ENCODE measurements around the gene RAC2.

The RAC2 gene

GRCh38 chr22:37225481-37225880 lies 18.6 kb downstream of the RAC2 start:
- DNase-seq (ENCODE audit: extremely low read depth, low read depth) = no peak
- TF ChIP-seq, protein P1, sequence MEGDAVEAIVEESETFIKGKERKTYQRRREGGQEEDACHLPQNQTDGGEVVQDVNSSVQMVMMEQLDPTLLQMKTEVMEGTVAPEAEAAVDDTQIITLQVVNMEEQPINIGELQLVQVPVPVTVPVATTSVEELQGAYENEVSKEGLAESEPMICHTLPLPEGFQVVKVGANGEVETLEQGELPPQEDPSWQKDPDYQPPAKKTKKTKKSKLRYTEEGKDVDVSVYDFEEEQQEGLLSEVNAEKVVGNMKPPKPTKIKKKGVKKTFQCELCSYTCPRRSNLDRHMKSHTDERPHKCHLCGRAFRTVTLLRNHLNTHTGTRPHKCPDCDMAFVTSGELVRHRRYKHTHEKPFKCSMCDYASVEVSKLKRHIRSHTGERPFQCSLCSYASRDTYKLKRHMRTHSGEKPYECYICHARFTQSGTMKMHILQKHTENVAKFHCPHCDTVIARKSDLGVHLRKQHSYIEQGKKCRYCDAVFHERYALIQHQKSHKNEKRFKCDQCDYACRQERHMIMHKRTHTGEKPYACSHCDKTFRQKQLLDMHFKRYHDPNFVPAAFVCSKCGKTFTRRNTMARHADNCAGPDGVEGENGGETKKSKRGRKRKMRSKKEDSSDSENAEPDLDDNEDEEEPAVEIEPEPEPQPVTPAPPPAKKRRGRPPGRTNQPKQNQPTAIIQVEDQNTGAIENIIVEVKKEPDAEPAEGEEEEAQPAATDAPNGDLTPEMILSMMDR (IDR thresholded peaks at IDR 0.05; ENCODE audit: low read depth, low read length, missing control alignments) = peak; percentile 20

GRCh38 chr22:37224757-37225420 lies 19.2 kb downstream of the RAC2 start:
- DNase-seq (ENCODE audit: extremely low read depth, low read depth) = no peak
- TF ChIP-seq, protein P1 (IDR thresholded peaks at IDR 0.05; ENCODE audit: low read depth, low read length, missing control alignments) = no peak
- no peak overlapping the region for H3K4me3 ChIP-seq (replicated peaks; ENCODE audit: low read depth, low read length)

More at GRCh38 chr22:37225481-37225880, 18.6 kb downstream of the RAC2 start:
- no peak overlapping the region for H3K4me3 ChIP-seq (replicated peaks; ENCODE audit: low read depth, low read length)

GRCh38 chr22:37223965-37224551 lies 20.0 kb downstream of the RAC2 start:
- no peak overlapping the region for H3K4me3 ChIP-seq (replicated peaks; ENCODE audit: low read depth, low read length)
- no peak for DNase-seq (ENCODE audit: extremely low read depth, low read depth)
- TF ChIP-seq, protein P1 (IDR thresholded peaks at IDR 0.05; ENCODE audit: low read depth, low read length, missing control alignments) = no peak

- no peak overlapping the region for H3K4me3 ChIP-seq (replicated peaks; ENCODE audit: low read depth, low read length)
- TF ChIP-seq, protein P1 (IDR thresholded peaks at IDR 0.05; ENCODE audit: low read depth, low read length, missing control alignments) = no peak
- no peak for DNase-seq (ENCODE audit: extremely low read depth, low read depth)
These were observed 21.6 kb downstream of the RAC2 start for GRCh38 chr22:37222440-37222971.

- TF ChIP-seq, protein P1 (IDR thresholded peaks at IDR 0.05; ENCODE audit: low read depth, low read length, missing control alignments) = no peak
- H3K4me3 ChIP-seq (replicated peaks; ENCODE audit: low read depth, low read length) = no peak overlapping the region
- no peak for DNase-seq (ENCODE audit: extremely low read depth, low read depth)
These were observed 22.4 kb downstream of the RAC2 start for GRCh38 chr22:37221424-37222333.

DNA sequence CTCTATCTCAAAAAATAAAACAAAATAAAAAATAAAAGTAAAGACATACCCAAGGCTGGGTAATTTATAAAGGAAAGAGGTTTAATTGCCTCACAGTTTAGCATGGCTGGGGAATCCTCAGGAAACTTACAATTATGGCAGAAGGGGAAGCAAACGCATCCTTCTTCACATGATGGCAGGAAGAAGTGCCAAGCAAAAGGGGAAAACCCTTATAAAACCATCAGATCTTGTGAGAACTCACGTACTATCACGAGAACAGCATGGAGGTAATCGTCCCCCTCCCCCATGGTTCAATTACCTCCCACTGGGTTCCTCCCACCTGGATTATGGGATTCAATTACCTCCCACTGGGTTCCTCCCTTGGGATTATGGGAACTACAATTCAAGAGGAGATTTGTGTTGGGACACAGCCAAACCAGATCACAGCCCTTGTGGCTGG lies 23.5 kb downstream of the RAC2 start:
- TF ChIP-seq, protein P1 (IDR thresholded peaks at IDR 0.05; ENCODE audit: low read depth, low read length, missing control alignments) = no peak
- no peak for DNase-seq (ENCODE audit: extremely low read depth, low read depth)
- H3K4me3 ChIP-seq (replicated peaks; ENCODE audit: low read depth, low read length) = no peak overlapping the region
